ENCODE data around the gene TMEM121B.

TMEM121B gene

DNA sequence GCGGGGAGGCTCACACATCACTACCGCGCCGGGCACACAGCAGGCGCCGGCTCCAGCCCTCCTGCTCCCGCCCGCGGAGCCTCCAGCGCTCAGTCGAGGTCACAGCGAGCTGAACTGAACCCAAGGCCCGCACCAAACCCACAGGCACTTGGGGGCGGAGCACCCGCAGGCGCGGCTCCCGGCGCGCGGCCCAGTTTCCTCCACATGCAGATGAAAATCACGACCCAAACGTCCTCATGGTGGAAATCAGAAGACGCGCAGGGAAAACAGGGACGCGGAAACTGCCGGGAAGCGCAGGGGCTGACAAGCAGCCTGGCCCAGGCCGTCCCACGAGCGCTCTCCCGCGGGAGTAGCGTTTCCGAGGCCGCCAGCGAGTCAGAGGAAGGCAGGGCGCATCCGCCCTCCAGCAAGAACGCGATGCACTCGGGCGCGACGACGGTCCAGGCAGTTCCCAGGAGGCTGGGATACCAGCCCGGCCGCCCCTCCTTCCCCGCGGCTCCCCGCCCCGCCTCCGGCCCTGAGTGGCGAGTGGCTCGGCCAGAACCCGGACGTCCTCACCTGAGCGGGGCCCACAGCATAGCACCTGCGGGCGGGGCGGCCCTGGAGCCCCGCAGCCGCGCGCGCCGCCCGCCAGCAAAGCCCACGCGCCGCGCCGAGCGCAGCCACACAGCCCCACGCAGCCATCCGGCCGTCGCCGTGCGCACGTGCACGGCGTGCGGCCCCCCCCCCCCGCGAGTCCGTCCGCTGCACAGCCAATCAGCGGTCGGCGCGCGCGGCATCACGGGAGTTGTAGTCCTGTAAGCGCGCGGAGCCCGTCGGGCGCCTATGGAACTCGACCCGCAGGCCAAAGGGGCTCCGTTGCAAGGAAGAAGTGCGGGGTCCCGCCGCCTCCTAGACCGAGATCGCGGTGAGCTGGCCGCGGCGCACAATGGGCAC, 37.7 kb upstream of the TMEM121B start, which contains the start of gene HDHD5:
Gene HDHD5 (minus strand): TSS at position 710 of the 936 bp plus-strand sequence. CDS start 26 bp downstream, at position 684.
- peak within 1 kb of the TSS; percentile 65 for H3K4me3 ChIP-seq (ENCODE audit: low read depth, low read length)
- in situ Hi-C loops (cut with HindIII; ENCODE audit: low sequenced_read_pairs) = no loop called here
- TF ChIP-seq, protein P1, sequence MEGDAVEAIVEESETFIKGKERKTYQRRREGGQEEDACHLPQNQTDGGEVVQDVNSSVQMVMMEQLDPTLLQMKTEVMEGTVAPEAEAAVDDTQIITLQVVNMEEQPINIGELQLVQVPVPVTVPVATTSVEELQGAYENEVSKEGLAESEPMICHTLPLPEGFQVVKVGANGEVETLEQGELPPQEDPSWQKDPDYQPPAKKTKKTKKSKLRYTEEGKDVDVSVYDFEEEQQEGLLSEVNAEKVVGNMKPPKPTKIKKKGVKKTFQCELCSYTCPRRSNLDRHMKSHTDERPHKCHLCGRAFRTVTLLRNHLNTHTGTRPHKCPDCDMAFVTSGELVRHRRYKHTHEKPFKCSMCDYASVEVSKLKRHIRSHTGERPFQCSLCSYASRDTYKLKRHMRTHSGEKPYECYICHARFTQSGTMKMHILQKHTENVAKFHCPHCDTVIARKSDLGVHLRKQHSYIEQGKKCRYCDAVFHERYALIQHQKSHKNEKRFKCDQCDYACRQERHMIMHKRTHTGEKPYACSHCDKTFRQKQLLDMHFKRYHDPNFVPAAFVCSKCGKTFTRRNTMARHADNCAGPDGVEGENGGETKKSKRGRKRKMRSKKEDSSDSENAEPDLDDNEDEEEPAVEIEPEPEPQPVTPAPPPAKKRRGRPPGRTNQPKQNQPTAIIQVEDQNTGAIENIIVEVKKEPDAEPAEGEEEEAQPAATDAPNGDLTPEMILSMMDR (IDR thresholded peaks at IDR 0.05; ENCODE audit: low read depth, low read length) = no peak
- DNase-seq (ENCODE audit: low read depth, low spot score) = peak; percentile 89

GRCh38 chr22:17158176-17158567, 37.0 kb upstream of the TMEM121B start:
- peak overlapping the region; percentile 65 for H3K4me3 ChIP-seq (ENCODE audit: low read depth, low read length)
- in situ Hi-C loops (cut with HindIII; ENCODE audit: low sequenced_read_pairs) = no loop called here
- TF ChIP-seq, protein P1 (IDR thresholded peaks at IDR 0.05; ENCODE audit: low read depth, low read length) = no peak
- DNase-seq (ENCODE audit: low read depth, low spot score) = no peak

DNA sequence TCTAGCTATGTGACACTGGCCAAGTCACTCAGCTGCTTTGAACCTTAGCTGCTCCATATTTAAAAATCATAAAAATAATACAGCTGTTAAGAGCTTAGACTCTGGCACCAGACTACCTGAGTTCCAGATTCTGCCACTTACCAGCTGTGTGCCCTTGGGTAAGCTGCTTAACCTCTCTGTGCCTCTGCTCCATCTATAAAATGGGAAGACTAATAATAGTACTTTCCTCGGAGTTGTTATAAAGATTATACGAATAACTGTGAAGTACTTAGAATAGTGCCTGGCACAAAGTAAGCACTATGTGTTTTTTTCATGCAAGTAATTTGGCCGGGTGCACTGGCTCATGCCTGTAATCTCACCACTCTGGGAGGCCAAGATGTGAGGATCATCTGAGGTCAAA, 36.6 kb upstream of the TMEM121B start:
- H3K4me3 ChIP-seq (ENCODE audit: low read depth, low read length) = no peak overlapping the region
- no peak for DNase-seq (ENCODE audit: low read depth, low spot score)
- TF ChIP-seq, protein P1 (IDR thresholded peaks at IDR 0.05; ENCODE audit: low read depth, low read length) = no peak
- in situ Hi-C loops (cut with HindIII; ENCODE audit: low sequenced_read_pairs) = no loop called here

GRCh38 chr22:17155941-17156340, 34.8 kb upstream of the TMEM121B start:
- in situ Hi-C loops (cut with HindIII; ENCODE audit: low sequenced_read_pairs) = no loop called here
- H3K4me3 ChIP-seq (ENCODE audit: low read depth, low read length) = no peak overlapping the region
- no peak for DNase-seq (ENCODE audit: low read depth, low spot score)
- TF ChIP-seq, protein P1 (IDR thresholded peaks at IDR 0.05; ENCODE audit: low read depth, low read length) = no peak

GRCh38 chr22:17152971-17153370, 31.8 kb upstream of the TMEM121B start:
- H3K4me3 ChIP-seq (ENCODE audit: low read depth, low read length) = no peak overlapping the region
- in situ Hi-C loops (cut with HindIII; ENCODE audit: low sequenced_read_pairs) = no loop called here
- TF ChIP-seq, protein P1 (IDR thresholded peaks at IDR 0.05; ENCODE audit: low read depth, low read length) = no peak
- DNase-seq (ENCODE audit: low read depth, low spot score) = no peak

DNA sequence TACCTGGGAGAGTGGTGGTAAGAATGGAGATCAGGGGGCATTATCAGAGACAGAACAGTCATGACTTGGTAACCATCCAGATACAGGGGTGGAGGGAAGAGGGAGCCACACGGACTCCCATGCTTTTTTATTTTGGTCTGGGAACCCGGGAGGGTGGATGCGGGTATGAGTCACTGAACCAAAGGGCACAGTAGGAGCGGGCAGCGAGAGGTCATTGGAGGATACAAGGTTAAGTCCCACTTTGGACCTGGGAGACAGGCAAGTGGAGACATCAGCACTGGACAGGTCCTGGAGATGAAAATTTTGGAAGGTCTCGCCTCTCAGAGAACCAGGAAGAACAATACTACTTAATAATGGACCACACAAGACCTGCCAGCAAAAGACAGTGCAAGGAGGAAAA, 31.2 kb upstream of the TMEM121B start:
- in situ Hi-C loops (cut with HindIII; ENCODE audit: low sequenced_read_pairs) = no loop called here
- TF ChIP-seq, protein P1 (IDR thresholded peaks at IDR 0.05; ENCODE audit: low read depth, low read length) = no peak
- DNase-seq (ENCODE audit: low read depth, low spot score) = no peak
- H3K4me3 ChIP-seq (ENCODE audit: low read depth, low read length) = no peak overlapping the region
